NOMO-1 treated with dmso at 0.1 percent for 144 hours (cell line): ENCODE results near the gene PCGF2.

Experiments used
- DNase-seq: peaks from one replicate; lab custom pipeline; 2025; ENCODE audit not compliant: unreplicated experiment; lab: John Stamatoyannopoulos, UW

Gene PCGF2

DNA sequence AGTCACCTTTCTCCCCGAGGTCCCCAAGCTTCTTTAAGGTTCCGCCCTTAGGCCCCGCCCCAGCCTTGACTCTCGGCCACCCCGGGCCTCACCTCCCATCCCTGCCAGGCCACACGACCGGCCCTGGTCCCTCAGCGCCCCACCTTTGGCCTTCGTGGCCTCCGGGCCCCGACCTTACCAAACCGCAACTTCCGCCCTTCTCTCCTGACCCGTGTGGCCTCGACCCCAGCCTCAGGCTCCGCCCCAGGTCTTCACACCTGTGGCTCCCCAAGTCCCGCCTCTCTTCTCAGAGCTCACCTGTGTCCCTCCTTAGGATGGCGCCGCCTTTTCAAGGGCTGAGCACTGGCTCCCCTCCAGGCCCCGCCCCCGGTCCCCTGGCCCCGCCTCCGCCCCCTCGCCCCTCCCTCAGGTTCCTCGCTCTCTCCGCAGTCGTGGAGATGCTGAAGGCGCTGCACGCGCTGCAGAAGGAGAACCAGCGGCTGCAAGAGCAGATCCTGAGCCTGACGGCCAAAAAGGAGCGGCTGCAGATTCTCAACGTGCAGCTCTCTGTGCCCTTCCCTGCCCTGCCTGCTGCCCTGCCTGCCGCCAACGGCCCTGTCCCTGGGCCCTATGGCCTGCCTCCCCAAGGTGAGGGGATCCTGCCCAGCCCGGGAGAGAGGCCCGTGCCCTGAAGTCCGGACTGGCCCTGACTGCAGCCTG, 28.0 kb downstream of the PCGF2 start:
- DNase-seq = no peak

DNA sequence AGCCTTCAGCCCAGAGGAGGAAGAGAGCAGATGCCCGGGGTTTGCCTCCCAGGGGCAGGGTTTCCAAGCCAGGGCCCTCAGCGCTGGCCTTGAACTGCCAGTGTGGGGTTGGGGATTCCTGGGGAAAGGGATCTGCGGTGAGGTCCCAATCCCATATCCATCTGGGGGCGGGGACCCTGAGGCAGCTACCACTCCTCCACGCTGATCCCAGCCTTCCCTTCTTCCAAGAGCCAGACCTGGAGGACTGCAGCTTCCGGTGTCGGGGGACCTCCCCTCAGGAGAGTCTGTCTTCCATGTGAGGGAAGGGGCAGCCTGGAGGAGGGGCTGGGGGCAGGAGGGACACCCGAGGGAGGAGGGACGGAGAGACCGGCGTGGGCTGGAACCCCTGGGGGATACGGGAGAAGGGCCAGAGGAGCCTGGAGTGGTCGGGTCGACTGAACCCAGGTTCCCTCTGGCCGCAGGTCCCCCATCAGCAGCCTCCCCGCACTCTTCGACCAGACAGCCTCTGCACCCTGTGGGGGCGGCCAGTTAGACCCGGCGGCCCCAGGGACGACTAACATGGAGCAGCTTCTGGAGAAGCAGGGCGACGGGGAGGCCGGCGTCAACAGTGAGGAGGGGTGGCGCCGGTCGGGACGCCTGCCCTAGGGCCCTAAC, 28.7 kb downstream of the PCGF2 start:
- DNase-seq = no peak

DNA sequence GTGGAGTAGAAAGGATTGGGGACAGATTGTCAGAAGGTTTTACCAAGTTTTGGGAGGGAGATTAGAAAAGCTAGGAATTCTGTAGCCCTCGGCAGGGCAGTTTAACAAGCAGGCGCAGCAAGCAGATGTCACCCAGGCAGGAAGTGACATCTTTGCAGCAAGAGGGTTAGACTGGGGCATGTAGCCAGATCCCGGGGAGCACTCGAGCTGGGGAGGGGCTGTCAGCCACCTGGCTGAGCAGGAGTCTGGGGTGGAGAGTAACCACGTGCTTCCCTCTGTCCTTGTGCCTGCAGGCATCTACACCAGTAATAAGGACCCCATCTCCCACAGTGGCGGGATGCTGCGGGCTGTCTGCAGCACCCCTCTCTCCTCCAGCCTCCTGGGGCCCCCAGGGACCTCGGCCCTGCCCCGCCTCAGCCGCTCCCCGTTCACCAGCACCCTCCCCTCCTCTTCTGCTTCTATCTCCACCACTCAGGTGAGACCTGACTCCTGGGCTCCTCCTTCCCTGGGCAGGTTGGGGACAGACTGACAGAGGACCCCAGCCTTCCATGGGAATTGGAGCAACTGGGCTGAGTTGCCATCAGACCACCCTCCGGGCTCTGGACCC, 30.9 kb downstream of the PCGF2 start:
- no peak for DNase-seq

DNA sequence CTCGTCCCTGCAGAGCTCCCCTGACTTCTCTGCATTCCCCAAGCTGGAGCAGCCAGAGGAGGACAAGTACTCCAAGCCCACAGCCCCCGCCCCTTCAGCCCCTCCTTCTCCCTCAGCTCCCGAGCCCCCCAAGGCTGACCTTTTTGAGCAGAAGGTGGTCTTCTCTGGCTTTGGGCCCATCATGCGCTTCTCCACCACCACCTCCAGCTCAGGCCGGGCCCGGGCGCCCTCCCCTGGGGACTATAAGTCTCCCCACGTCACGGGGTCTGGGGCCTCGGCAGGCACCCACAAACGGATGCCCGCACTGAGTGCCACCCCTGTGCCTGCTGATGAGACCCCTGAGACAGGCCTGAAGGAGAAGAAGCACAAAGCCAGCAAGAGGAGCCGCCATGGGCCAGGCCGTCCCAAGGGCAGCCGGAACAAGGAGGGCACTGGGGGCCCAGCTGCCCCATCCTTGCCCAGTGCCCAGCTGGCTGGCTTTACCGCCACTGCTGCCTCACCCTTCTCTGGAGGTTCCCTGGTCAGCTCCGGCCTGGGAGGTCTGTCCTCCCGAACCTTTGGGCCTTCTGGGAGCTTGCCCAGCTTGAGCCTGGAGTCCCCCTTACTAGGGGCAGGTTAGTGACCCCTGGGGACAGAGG, 31.6 kb downstream of the PCGF2 start:
- DNase-seq = no peak

DNA sequence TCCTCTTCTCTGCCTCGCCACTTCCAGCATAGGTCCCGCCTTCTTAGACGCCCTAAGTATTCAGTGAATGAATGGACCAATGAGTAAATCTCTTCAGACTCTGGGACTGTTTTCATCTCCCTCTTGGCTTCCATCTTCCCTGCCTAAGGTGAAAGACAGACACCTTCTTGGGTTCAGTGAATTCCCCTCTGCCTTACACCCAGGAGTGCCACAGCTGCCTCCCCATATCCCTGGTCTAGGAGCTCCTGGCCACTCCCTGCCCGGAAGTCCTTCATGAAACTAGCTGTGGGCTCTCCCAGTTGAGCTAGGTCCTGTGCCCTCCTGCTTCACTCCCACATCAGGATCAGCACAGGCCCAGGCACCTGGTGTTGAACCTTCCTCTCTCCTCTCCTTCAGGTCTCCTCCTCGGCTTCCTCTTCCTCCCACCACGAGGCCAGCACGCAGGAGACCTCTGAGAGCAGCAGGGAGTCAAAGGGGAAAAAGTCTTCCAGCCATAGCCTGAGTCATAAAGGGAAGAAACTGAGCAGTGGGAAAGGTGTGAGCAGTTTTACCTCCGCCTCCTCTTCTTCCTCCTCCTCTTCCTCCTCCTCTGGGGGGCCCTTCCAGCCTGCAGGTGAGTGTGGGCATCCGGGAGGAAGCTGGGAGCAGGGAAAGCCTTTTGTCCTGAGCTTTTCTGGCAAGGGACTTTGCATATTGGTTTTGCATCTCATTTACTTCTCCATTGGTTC, 32.8 kb downstream of the PCGF2 start:
- DNase-seq = no peak

DNA sequence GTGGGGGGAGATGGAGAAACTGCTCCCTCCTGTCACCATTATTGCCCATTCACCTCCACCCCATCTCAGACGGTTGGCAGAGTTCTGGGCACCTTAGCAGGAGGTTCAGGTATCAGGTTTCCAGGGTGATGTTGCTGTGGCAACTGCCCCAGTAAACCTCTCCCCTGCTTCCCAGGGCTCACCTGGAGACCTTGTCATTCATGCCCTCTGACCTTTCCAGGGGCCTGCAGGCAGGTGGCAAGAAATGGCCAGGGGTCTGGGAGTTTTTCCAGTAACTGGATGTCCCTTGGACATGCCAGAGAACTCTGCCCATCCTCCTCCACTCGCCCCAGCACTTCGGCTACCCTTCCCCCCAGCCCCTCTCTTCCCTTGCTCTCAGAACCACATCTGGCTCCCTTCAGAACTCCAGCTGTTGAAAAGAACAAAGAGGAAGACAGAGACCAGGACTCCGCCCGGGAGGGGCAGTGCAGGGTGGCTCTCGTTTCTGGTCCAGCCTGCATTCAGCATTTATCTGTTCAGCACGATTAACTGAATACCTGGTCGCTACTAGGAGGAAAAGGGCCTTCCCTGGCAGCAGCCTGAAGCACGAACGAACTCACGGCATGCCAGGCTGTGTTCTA, 34.6 kb downstream of the PCGF2 start:
- no peak for DNase-seq

DNA sequence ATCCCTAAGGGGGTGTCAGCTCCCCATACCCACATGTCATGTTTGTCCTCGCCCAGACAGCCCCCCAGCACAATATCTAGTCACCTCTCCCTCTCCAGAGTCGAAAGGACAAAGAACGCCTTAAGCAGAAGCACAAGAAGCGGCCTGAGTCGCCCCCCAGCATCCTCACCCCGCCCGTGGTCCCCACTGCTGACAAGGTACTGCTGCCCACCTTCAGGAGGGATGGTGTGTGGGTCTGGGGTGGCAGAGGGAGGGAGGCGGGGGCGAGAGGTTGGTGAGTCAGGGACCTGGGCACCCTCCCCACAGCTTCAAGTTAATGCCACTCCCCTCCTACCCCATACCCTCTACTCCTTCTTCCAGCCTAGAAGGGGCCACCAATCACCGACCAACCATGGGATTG, 35.5 kb downstream of the PCGF2 start:
- DNase-seq = no peak

DNA sequence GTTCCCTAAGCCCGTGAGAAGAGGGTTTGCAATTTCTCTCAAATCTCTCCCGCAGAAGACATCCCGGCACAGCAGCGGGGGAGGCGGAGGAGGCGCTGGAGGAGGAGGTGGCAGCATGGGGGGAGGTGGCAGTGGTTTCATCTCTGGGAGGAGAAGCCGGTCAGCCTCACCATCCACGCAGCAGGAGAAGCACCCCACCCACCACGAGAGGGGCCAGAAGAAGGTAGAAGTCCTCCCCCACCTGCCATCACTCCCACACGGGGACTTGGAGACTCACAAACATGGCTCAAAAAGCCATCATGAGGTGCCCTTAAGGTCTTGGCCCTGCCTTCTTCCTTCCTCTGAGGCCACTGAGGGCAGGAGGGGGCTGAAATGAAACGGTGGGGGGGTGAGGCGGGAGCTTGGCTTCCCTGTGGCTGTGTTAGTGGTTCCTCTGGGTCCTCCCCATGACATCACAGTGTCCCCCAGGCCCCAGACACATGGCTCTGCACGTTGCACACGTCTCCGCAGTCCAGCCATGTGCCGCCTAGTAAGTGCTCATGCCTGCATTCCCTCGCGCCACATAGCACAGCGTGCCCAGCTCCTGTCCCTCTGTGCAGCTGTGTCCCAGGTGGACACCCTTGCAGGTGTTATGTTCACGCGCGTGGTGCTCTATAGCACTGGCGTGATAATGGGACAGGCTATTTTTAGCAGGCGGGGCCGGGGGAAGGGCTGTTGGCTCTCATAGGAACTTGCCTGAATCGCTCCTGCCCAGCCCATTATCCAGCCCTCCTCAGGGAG, 36.2 kb downstream of the PCGF2 start:
- no peak for DNase-seq

DNA sequence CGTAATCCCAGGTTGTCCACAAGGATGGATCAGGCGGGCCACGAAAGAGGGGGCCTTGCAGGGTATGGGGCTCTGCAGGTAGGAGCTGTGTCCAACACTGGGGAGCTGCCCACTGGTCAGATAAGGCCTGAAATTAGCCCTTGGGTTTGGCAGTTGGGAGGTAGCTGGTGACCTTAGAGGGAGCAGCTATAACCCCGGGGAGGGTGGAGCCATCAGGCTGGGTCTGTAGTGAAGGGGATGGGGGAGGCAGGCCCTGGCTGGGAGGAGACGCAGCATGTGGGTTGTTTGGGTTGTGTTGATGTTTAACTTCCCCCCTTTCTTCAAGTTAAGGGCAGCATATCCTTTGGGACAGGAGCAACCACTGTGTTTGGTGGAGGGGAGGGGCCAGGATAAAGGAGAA, 37.2 kb downstream of the PCGF2 start:
- DNase-seq = no peak

DNA sequence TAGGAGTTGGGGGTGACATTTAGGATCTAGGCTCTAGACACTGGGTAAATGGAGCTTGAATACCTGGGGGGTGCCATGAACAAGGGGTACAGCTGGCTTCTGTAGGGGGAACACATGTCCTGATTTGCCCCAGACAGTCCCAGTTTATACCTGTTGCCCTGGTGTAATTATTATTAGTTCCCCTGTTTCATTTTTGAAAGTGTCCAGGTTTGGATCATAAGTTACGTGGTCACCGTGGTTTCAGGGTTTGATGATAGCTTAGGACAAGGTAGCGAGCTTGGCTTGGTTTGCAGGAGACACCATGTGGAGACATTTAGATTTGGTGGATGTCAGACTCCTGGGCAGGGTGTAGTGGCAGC, 37.6 kb downstream of the PCGF2 start:
- no peak for DNase-seq

DNA sequence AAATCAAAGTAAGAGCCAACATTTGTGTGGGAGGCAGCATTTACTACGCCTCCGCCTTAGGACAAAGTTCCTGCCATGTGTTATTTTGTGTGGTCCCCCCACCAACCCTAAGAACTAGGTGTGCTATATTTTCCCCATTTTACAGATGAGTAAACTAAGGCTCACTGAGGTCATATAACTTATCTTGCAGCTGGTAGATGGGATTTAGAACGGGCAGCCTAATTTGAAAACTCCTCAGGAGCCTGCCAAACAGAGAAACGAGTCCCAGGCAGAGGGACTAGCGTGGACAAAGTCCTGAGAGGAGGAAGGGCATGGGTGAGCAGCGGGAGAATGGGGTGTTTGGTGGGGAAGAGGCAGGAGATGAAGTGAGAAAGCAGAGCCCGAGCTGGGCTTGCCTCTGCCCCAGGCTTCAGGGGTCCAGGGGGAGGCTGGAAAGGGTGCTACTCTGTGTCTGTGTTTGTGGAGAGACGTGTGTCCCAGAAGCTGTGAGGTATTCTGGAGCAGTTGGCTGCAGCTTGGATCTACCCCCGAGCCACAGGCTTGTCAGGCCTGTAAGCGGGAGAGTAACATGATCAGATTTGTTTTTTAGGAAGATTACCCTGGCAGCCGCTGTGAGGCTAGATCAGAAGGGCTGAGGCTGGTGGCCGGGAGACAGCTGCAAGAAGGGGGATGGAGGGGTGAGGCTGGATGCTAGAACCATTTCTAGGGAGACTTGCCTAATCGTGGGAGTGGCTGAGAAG, 38.1 kb downstream of the PCGF2 start:
- no peak for DNase-seq

DNA sequence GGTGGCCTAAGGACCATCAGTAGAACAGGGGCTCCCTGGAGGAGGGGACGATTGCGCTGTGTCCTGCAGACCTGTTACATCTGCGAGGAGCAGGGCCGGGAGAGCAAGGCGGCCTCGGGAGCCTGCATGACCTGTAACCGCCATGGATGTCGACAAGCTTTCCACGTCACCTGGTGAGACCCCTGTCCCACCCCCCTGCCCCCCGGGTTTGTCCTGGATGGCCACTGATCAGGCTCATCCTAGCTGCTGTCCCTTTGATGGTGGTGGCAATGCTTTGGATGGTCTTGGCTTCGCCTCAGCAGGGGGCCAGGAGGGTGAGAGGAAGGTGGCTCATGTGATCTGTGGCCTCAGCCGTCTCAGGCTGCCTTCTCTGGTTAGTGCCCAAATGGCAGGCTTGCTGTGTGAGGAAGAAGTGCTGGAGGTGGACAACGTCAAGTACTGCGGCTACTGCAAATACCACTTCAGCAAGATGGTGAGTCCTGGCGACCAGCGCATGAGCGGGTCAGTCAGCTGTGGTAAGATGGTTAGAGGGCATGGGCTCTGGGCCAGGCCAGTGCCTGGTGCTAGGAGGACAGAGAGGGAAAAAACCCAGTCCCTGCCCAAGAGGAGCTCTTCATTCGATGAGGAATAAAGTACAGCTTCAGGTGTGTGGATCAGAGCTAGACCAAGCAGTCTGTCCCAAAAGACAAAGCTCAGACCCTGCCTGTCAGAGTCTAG, 38.9 kb downstream of the PCGF2 start:
- DNase-seq = no peak

DNA sequence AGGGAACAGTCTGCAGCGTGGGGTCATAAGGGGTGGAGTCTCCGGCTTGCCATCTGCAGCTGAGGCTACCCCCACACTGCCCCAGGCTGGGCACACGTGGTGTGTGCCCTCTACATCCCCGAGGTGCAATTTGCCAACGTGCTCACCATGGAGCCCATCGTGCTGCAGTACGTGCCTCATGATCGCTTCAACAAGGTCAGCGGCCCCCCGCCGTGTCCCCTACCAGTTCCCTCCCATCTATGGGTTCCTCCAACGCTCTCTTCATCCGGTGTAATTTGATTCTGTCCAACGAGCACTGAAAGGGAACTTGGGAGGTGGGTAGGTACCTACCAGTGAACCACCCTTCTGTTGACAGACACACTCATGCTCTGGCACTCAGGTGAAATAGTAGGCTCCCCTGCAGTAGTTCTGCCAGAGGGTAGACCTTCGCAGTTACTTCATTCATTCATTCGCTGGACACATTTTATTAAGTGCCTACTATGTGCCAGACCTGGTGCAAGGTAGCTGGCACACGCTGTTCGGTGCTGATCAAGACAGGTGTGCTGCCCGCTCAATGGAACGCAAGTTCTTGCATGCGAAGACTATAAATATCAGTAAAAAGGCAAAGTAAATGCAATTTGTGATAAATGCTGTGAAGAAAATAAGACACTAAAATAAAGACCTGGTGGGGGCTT, 40.3 kb downstream of the PCGF2 start:
- DNase-seq = no peak

DNA sequence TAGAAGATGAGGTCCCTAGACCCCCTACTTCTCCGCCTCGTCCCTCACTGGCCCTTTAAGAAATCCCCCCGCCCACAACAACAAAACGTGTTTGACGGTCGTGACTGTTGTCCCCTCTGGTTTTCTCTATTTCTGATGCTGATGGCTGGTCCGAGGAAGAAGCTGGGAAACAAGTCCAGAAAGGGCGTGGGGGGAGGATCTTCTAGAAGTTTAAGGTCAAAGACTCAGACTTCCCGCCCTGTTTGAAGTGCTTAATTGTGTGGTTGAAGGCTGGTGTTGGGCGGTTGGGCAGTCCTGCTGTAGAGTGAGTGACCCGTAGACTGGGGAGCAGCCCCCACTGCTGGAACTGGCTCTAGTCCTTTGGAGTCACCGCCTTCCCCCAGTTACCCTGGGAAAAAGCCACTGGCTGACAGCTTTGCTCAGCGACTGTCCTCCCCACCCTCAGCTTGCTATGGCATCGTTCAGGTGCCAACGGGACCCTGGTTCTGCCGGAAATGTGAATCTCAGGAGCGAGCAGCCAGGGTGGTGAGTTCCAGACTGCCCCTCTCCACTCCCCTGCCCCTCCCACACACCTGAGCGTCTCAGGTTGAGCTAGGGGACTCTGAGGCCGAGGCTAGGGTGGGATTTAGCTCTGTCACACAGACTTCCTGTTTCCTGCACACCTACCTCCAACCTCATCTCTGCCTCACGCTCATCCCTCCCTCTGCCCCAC, 41.5 kb downstream of the PCGF2 start:
- DNase-seq = no peak

DNA sequence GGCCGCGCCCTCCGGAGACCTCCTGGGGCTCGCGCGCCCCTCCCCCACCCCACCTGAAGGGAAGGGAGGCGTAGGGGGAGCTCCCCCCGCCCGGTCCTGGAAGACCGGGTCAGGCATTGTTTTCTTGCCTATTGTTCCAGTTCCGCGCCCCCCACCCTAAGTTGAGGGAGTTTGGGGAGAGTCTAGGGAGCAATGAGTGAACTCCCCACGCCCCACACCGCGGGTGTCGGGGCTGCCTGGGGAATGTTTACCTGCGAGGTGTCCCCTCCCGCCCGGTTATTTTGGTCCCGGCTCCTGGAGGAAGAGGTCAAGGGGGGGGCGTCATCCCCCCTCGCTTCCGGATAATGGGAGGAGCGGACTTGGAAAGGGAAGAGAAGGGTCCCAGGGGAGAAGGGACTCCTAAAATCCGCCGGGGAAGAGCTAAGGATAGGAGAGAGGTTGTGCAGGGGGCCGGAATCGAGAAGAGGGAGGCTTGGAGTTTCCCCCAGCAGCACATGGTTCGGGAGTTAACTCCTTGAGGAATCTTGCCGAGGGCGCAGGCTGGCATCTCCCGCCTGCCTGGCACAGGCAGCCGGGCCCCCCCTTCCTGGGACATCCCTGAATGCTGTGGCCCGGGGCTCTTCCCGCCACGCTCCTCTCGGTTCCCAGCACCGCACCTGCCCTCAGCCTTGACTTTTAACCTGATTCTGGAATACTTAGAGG, 42.2 kb downstream of the PCGF2 start:
- no peak for DNase-seq

DNA sequence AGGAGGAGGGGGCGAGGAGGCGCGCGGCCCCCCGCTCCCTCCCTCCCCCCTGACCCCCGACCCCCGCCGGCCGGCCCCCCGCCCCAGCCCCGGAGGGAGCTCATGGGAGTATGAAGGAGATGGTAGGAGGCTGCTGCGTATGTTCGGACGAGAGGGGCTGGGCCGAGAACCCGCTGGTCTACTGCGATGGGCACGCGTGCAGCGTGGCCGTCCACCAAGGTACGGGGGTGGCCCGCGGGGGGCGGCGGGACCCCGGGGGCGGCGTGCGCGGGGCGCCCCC, 42.7 kb downstream of the PCGF2 start:
- no peak for DNase-seq
